Stimulated activated CD4-positive, alpha-beta T cell treated with anti-CD3 and anti-CD28 coated beads, Interleukin-2, amount 100 ng/mL, for 4 hours (primary cell): Measurements from ENCODE around the gene CD79B.

Source experiments
- DNase-seq: peaks from one replicate; pipeline ENCODE4 v3.0.0-alpha.2; 2020; ENCODE audit warnings: low read depth

Gene CD79B

GRCh38 chr17:63950940-63951907, 19.1 kb upstream of the CD79B start:
- no peak for DNase-seq

GRCh38 chr17:63949576-63950250, 17.6 kb upstream of the CD79B start:
- DNase-seq, result no peak

- DNase-seq, result no peak
Observed at GRCh38 chr17:63948521-63948920, 16.4 kb upstream of the CD79B start.

GRCh38 chr17:63947711-63948330, 15.7 kb upstream of the CD79B start:
- no peak for DNase-seq

- DNase-seq, result peak; percentile 39
Observed at GRCh38 chr17:63946440-63947363, 14.6 kb upstream of the CD79B start.

GRCh38 chr17:63945784-63946439, 13.8 kb upstream of the CD79B start:
- DNase-seq, result no peak

- DNase-seq, result no peak
Observed at GRCh38 chr17:63944736-63945499, 12.8 kb upstream of the CD79B start.

GRCh38 chr17:63943745-63944144, 11.6 kb upstream of the CD79B start:
- no peak for DNase-seq

- no peak for DNase-seq
Observed at GRCh38 chr17:63942309-63942985, 10.3 kb upstream of the CD79B start.

GRCh38 chr17:63941751-63942150, 9.6 kb upstream of the CD79B start:
- no peak for DNase-seq

GRCh38 chr17:63941162-63941561, 9.0 kb upstream of the CD79B start:
- DNase-seq, result no peak

GRCh38 chr17:63940584-63940983, 8.5 kb upstream of the CD79B start:
- no peak for DNase-seq

GRCh38 chr17:63939884-63940283, 7.8 kb upstream of the CD79B start:
- DNase-seq, result no peak

GRCh38 chr17:63939401-63939800, 7.3 kb upstream of the CD79B start:
- DNase-seq, result no peak

GRCh38 chr17:63937920-63938319, 5.8 kb upstream of the CD79B start:
- no peak for DNase-seq

GRCh38 chr17:63937319-63937718, 5.2 kb upstream of the CD79B start:
- DNase-seq, result no peak

GRCh38 chr17:63934183-63935112, 2.3 kb upstream of the CD79B start:
- DNase-seq, result no peak

- no peak for DNase-seq
Observed at GRCh38 chr17:63933598-63933997, 1.5 kb upstream of the CD79B start.

- DNase-seq, result no peak
Observed at GRCh38 chr17:63932721-63933120, 590 bp upstream of the CD79B start.
